ENCODE measurements around the gene SHLD1.

GRCh38 chr20:5865604-5866003 is 115.4 kb downstream of the SHLD1 start:
- TF ChIP-seq, protein P1, sequence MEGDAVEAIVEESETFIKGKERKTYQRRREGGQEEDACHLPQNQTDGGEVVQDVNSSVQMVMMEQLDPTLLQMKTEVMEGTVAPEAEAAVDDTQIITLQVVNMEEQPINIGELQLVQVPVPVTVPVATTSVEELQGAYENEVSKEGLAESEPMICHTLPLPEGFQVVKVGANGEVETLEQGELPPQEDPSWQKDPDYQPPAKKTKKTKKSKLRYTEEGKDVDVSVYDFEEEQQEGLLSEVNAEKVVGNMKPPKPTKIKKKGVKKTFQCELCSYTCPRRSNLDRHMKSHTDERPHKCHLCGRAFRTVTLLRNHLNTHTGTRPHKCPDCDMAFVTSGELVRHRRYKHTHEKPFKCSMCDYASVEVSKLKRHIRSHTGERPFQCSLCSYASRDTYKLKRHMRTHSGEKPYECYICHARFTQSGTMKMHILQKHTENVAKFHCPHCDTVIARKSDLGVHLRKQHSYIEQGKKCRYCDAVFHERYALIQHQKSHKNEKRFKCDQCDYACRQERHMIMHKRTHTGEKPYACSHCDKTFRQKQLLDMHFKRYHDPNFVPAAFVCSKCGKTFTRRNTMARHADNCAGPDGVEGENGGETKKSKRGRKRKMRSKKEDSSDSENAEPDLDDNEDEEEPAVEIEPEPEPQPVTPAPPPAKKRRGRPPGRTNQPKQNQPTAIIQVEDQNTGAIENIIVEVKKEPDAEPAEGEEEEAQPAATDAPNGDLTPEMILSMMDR (conservative IDR thresholded peaks at IDR 0.05): no peak
- TF ChIP-seq EZH2 (IDR thresholded peaks at IDR 0.05; ENCODE audit: low read depth): no peak

All from PC-9 (cell line).